ENCODE data around the gene FIGN.

DNA sequence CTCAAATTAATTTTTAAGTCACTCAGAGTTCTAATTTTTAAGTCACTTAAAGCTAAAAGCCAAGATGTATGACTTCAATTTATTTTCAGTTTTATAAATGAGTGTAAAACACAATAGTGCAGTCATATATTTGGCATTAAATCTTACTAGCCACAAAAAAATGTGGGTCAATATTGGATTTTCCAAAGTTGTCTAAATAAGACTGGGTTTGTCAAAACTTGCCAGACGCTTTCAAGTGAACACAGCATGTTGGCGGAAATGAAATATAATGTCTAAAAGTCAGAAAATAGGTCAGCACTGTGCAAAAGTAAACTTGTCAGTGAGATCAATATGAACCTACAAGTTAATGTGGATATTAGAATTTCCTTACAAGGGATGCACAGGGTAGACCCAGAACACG is 128.9 kb downstream of the FIGN start:
- TF ChIP-seq, protein P1, sequence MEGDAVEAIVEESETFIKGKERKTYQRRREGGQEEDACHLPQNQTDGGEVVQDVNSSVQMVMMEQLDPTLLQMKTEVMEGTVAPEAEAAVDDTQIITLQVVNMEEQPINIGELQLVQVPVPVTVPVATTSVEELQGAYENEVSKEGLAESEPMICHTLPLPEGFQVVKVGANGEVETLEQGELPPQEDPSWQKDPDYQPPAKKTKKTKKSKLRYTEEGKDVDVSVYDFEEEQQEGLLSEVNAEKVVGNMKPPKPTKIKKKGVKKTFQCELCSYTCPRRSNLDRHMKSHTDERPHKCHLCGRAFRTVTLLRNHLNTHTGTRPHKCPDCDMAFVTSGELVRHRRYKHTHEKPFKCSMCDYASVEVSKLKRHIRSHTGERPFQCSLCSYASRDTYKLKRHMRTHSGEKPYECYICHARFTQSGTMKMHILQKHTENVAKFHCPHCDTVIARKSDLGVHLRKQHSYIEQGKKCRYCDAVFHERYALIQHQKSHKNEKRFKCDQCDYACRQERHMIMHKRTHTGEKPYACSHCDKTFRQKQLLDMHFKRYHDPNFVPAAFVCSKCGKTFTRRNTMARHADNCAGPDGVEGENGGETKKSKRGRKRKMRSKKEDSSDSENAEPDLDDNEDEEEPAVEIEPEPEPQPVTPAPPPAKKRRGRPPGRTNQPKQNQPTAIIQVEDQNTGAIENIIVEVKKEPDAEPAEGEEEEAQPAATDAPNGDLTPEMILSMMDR (IDR thresholded peaks at IDR 0.05): no peak
- TF ChIP-seq POLR2A (IDR thresholded peaks at IDR 0.05): no peak
